C4-2B (cell line): ENCODE measurements around the gene PC.

Experiments
- H3K27ac ChIP-seq: fragments of 450-650 bp; 2 replicates; pipeline ENCODE4 v1.5.1; 2017
- CTCF ChIP-seq: fragments of 450-650 bp; conservative IDR thresholded peaks from 2 replicates; pipeline ENCODE4 v1.5.1; 2017; ENCODE audit warnings: mild to moderate bottlenecking
- ZFX ChIP-seq: fragments of 450-650 bp; IDR thresholded peaks from 2 replicates; pipeline ENCODE4 v1.6.1; 2017

Gene PC

GRCh38 chr11:66905631-66906030 is 52.6 kb downstream of the PC start:
- H3K27ac ChIP-seq, result no peak overlapping the region

GRCh38 chr11:66904981-66905521 is 53.1 kb downstream of the PC start:
- TF ChIP-seq ZFX (no peak), CTCF (no peak)
- no peak overlapping the region for H3K27ac ChIP-seq

More at GRCh38 chr11:66905631-66906030, 52.6 kb downstream of the PC start:
- TF ChIP-seq ZFX, result no peak

- TF ChIP-seq ZFX (no peak), CTCF (no peak)
- H3K27ac ChIP-seq, result peak overlapping the region; percentile 48
These were observed 53.6 kb downstream of the PC start for GRCh38 chr11:66904561-66904960.

- no peak for TF ChIP-seq CTCF
- no peak for TF ChIP-seq ZFX
- H3K27ac ChIP-seq, result peak overlapping the region; percentile 48
These were observed 54.1 kb downstream of the PC start for GRCh38 chr11:66904055-66904454.

- TF ChIP-seq ZFX (no peak), CTCF (no peak)
- no peak overlapping the region for H3K27ac ChIP-seq
These were observed 55.6 kb downstream of the PC start for GRCh38 chr11:66902486-66903177.

- no peak overlapping the region for H3K27ac ChIP-seq
These were observed 56.2 kb downstream of the PC start for GRCh38 chr11:66901964-66902390.

GRCh38 chr11:66894141-66894540 is 64.0 kb downstream of the PC start:
- no peak overlapping the region for H3K27ac ChIP-seq
- TF ChIP-seq CTCF (no peak), ZFX (no peak)

More at GRCh38 chr11:66901964-66902390, 56.2 kb downstream of the PC start:
- TF ChIP-seq CTCF (no peak), ZFX (no peak)

- no peak for TF ChIP-seq CTCF
- no peak for TF ChIP-seq ZFX
- peak overlapping the region; percentile 23 for H3K27ac ChIP-seq
These were observed 65.3 kb downstream of the PC start for GRCh38 chr11:66892911-66893310.
